ENCODE results near the gene TMCC2.
A peak's percentile ranks its signal among the peaks of the same experiment; 100 is the strongest.
"Not testable (repeated sequence)": the region's sequence is repeated elsewhere in the genome, so short reads cannot be mapped to it uniquely, and the experiment has no call there.

The TMCC2 gene, protein sequence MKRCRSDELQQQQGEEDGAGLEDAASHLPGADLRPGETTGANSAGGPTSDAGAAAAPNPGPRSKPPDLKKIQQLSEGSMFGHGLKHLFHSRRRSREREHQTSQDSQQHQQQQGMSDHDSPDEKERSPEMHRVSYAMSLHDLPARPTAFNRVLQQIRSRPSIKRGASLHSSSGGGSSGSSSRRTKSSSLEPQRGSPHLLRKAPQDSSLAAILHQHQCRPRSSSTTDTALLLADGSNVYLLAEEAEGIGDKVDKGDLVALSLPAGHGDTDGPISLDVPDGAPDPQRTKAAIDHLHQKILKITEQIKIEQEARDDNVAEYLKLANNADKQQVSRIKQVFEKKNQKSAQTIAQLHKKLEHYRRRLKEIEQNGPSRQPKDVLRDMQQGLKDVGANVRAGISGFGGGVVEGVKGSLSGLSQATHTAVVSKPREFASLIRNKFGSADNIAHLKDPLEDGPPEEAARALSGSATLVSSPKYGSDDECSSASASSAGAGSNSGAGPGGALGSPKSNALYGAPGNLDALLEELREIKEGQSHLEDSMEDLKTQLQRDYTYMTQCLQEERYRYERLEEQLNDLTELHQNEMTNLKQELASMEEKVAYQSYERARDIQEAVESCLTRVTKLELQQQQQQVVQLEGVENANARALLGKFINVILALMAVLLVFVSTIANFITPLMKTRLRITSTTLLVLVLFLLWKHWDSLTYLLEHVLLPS

DNA sequence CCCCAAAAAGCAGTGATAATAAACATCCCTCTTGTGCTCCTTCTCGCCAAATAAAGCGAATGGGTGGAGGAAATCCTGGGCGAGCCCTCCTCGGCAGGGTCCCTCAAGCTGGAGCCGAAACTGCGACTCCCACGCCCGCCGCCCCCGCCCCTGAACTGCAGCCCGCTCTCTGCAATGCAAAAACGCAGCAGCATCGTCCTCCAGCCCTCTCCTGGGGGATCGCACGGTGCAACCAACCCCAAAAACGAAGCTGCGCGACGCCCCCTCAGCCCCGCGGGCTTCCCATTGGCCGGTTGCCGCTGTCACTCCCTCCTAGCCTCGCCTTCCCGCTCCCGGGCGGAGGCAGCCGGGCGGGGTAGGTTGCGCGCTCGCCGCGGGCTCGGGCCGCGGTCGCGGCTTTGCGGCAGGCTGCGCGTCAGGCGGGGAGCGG lies at the start of gene TMCC2:
Gene TMCC2, plus strand, starts transcription at position 363 of the 430 bp plus-strand sequence. CDS start 619 bp downstream, outside the sequence.
- peak; percentile 54 for DNase-seq (ENCODE audit: low spot score)
- no peak for FAIRE-seq

DNA sequence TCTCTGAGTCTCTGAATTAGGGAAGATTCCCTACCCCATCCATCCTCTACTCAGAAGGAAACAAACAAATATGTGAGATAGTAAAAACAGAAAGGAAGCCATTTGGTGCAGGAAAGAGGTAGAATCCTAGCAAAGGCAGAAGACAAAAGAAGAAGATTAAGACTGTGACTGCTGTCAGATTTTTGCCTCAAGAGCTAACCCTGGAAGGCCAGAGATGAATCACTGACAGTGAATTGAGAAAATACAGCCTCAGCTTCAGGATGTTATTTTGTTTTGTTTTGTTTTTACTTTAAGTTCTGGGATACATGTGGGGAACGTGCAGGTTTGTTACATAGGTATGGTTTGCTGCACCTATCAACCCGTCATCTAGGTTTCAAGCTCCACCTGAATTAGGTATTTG lies 47.9 kb upstream of the TMCC2 start:
- FAIRE-seq: no peak
- no peak for DNase-seq (ENCODE audit: low spot score)

DNA sequence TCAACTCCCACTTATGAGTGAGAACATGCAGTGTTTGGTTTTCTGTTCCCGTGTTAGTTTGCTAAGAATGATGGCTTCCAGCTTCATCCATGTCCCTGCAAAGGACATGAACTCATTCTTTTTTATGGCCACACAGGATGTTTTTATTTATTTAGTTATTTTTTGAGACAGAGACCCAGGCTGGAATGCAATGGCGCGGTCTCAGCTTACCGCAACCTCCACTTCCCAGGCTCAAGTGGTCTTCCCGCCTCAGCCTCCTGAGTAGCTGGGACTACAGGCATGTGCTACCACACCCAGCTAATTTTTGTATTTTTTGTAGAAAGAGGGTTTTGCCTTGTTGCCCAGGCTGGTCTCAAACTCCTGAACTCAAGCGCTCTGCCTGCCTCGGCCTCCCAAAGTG lies 47.4 kb upstream of the TMCC2 start:
- not testable (repeated sequence) for DNase-seq (ENCODE audit: low spot score); FAIRE-seq

DNA sequence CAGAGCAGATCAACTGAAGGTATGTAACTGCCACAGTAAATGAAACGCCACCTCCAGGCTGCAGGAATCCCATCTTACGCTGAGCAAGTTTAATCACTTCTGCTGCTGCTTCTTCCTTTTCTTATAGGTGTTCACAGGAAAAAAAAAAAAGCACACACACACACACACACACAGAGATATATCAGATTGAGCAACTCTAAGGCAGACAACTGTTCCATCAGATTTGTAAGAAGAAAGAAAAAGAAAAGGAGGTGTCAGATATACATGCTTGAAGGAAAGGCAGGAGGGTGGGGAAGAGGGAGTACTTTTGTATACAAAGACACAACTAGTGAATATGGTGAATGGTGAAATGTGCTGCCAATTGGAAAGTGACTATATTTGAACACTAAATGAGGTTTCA lies 44.8 kb upstream of the TMCC2 start:
- DNase-seq (ENCODE audit: low spot score): no peak
- FAIRE-seq: no peak

DNA sequence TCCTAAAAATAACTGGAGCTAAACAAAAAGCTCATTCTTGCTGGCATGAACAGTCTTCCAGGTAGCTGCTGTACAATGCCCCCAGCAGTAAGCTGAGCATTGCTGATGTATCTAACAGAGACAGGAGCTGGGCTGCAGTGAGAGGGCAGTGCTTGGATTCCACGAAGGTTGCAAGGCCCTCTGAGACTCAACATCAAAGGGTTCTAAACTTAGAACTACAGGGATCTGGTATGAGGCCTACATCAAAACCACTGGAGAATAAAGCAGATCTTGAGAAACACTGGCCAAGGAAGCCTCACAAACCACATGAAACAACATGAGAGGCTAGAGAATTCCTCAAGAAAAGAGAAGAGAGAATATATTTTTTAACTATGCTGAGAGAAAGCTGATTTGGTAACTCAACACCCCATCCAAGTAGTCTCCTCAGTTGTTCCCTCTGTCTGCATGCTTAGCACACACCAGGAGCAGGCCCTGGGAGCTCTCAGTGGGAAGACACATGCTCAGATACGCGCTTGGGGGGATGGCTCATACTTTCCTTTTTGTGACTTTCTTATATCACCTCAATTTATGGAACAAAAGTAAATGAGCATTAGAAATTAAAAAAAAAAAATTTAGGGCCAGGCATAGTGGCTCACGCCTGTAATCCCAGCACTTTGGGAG lies 43.9 kb upstream of the TMCC2 start:
- FAIRE-seq: no peak
- DNase-seq (ENCODE audit: low spot score): no peak

DNA sequence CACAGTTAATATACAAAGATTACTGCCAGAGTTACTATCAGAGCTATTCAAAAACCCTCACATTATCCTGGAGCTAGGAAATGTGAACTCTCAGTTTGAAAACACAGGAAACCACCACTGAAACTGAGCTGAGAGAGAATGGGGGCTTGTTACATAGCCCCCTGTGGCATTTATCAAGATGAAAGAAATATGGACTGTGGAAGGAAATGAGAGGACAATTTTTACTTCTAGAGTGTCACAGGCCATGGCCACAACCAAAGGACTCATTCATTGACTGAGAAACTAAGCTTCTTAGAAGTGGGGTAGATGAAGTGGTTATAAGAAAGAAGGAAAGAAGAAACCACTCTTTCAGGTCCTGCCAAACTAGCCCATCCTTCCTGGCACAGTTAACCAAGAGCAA lies 41.6 kb upstream of the TMCC2 start:
- no peak for FAIRE-seq
- no peak for DNase-seq (ENCODE audit: low spot score)

DNA sequence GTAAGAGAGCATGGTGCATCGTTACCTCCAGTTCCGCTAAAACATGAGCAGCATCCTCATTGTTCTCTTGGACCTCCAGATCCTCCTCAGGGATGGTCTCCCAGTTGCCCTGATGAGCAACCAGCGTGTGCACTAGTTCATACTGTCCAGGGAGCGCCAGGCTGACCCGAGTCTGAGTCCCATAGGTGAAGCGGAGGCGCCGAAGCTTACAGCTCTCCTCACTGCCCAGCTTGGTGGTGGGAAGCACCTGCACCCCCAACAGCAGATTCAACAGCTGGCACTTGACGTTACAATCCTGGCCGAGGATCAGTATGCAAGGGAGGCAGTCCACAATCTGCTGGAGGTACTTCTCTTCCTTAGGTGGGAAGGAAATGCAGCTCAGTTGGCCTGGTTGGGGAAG lies 40.3 kb upstream of the TMCC2 start:
- FAIRE-seq (no peak), DNase-seq (ENCODE audit: low spot score) (no peak)

DNA sequence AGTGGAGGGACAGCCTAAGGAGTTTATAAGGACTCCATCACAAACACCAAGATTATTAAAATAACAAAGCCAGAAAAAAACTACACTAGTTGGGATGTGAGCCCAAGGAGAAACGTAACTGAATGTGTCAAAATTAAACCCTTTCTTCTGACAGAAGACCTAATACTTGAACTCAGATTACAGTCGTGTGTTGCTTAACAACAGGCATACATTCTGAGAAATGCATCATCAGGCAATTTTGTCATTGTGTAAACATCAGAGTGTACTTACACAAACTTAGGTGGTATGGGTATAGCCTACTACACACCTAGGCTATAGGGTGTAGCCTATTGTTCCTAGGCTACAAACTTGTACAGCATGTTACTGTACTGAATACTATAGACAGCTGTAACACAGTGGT lies 39.6 kb upstream of the TMCC2 start:
- no peak for FAIRE-seq
- DNase-seq (ENCODE audit: low spot score): no peak

DNA sequence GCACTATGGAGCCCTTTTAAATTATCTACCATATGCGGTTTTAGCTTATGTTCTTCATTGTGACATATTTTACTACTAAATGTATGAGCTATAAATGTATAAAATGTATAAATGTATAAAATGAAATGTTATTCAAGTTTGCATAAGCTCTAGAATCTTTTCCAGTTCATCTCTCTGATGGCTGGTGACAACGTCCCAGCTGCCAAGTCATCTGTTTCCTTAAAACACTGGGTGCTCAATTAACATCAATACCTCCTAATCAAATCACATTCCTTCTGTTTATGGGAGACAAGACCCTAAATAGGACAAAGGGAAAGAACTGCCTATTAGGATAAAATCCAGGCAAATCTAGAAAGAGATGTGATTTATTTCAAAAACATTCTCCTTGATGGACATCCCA lies 39.1 kb upstream of the TMCC2 start:
- no peak for FAIRE-seq
- no peak for DNase-seq (ENCODE audit: low spot score)

DNA sequence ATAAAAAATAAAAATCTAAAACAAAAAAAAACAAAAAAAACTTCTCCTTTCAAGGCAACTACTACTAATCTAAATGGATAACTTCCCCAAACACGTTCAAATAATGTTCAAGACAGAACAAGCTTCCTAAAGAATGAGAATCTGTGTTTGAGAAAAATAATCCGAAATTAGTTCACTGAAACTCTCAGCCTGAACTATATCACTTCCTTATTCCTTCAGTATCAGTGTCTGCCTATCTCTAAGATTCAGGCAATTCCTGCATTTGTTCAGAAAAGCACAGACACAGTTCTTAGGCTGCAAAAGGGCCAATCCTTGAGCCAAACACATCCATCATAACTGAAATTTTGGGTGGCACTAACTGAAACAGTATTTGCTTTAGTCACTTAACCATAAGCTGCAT lies 38.6 kb upstream of the TMCC2 start:
- DNase-seq (ENCODE audit: low spot score): no peak
- no peak for FAIRE-seq

DNA sequence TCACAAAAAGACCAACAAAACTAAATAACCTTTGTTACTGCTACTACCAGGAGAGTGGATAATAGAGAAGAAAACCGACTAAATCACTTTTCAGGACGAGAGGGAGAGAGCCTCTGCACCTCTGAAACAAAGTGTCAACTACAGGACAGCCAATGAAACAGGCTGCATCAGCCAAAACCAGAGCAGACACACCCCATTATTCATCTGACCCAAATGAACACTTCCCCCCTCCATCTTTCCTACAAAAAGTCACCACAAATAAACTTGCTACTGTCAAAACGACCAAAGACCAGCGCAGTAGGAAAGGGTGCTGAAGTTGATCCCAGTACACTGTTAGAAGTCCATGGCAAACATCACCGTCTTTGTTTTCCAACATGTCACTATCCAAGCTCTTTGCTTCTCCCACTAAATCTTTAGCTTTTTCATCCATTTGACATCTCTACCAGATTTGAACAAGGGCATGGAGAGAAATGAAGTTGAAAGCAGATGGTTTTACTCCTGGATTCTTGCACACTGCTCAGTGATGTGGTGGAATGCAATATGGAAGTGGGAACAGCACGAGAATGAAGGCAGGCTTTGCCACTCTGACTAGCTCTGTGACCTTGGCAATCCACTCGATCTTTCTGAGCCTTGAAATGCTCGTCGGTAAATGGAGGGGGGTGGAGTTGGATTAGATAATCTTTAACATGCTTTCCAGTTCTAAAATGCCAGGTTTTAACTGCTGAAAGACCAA lies 36.7 kb upstream of the TMCC2 start:
- FAIRE-seq (no peak), DNase-seq (ENCODE audit: low spot score) (no peak)

DNA sequence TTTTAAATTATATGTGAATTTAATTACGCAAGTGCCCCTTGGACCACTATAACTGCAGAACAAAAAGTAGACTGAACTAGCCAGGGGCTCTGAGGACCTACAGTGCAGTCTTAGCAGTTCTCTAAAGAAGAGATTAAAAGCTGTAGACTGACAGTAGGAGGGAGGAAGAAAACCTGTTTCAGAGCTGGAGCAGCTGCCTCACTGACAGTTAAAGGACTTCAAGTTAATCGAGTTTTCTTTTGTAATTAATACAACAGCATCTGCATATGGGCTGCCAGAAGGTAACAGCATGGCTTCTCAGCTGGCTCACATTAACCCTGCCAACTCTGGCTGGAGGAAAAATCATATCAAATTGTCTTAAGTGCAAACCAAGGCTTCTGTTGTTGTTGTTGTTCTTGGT lies 36.1 kb upstream of the TMCC2 start:
- DNase-seq (ENCODE audit: low spot score) (no peak), FAIRE-seq (no peak)

DNA sequence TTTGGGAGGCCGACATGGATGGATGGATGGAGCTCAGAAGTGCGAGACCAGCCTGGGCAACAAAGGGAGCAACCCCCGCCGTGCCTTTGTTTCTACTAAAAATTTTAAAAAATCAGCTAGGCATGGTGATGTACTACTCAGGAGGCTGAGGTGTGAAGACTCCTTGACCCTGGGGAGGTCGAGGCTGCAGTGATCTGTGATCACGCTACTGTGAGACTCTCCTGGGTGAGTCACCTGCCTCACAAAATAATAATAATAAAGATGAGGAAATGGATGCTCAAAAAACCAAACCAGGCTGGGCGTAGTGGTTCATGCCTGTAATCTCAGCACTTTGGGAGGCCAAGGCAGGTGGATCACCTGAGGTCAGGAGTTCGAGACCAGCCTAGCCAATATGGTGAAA lies 35.5 kb upstream of the TMCC2 start:
- no peak for DNase-seq (ENCODE audit: low spot score)
- no peak for FAIRE-seq

DNA sequence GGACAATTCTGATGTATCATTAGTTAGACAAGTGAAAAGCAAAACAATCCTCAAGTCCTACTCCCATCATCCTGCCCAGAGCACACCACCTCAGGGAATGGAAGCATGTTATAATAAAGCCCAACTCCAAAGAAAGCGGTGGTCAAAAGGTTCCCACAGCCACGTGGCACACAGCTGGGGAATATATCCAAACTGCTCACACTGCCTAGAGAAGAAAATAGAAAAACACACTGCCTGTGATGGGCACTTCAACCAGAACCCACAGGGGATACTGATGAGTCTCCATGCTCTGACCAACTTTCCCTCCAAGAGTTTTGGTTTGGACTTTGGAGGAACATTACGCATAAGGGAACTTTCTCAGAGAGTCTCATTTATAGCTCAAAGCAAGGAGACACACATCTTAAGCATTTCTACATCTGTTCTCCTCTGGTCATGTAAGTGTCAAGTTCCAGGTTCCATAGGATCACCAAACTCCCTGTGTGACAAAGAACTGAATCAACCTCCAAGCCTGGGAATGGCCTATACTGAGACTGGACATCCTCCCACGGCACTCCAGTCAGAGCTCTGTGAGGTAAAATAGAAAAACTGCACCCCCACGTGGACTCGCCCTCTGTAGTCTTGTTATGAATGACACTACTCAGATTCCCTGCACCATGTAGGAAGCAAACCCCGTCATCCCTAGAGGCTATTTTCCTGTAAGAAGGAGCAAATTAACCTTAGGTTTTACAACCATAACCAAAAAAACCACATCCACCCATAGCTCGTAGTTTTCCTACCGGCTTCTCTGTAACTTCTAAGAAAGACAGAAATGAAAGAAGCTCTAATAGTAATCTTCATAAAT lies 28.4 kb upstream of the TMCC2 start:
- DNase-seq (ENCODE audit: low spot score) (no peak), FAIRE-seq (no peak)

DNA sequence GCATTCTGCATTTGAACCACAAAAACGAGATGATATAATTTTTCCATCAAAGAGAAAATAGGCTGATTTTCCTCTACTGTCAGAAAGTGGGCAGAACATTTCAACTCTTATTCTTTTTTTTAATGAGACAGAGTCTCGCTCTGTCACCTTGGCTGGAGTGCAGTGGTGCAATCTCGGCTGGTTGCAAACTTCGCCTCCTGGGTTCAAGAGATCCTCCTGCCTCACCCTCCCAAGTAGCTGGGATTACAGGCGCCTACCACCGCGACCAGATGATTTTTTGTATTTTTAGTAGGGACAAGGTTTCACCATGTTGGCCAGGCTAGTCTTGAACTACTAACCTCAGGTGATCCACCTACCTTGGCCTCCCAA lies 27.8 kb upstream of the TMCC2 start:
- FAIRE-seq (no peak), DNase-seq (ENCODE audit: low spot score) (no peak)

DNA sequence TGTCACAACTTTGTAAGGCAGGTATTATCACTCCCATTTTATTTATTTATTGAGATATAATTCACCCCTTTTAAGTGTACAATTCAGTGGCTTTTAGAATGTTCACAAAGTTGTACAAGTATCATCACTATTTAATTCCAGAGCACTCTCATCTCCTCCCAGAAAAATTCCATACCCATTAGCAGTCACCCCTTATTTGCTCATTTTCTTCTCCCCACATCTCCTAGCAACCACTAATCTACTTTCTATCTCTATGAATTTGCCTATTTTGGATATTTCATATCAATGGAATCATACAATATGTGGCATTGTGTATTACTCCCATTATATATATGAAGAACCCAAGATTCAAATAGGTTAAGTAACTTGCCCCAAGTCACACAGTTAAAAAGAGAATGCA lies 23.2 kb upstream of the TMCC2 start:
- FAIRE-seq (no peak), DNase-seq (ENCODE audit: low spot score) (no peak)

DNA sequence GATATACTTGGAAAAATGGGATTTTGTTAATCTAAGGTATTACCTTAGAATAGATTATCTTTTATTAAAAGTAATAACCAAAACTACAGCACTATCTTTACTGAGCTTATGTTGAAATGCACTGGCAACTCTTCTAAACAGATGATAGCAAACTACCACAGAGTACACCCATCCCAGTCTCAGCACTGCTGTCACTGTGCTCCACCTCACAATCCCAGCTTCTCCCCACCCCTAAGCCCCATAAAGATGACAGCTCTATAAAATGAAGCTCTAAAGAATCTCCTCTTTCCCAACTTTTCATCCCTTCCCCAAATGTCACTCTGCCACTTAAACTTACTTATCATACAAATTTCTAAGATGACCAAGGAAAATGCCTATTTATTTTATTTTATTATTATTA lies 22.7 kb upstream of the TMCC2 start:
- no peak for FAIRE-seq
- no peak for DNase-seq (ENCODE audit: low spot score)

DNA sequence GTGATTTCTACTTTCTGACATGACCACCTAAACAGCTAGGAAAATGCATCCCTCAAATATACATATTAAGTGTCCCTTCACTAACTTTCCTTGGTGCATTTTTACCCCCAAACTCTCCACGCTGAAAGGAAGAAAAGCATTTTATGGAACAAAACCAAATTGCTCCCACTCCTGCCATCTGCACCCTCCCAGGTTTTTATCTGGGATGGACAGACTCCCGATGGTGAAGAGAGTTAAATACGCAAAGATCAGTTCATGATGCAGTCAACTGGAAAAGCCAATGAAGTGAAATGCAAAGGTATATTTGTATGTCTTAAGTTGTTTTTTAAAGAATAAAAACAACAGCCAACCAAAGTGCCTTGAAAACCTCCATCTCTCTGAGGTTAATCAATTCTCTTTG lies 18.9 kb upstream of the TMCC2 start:
- no peak for DNase-seq (ENCODE audit: low spot score)
- FAIRE-seq: no peak

DNA sequence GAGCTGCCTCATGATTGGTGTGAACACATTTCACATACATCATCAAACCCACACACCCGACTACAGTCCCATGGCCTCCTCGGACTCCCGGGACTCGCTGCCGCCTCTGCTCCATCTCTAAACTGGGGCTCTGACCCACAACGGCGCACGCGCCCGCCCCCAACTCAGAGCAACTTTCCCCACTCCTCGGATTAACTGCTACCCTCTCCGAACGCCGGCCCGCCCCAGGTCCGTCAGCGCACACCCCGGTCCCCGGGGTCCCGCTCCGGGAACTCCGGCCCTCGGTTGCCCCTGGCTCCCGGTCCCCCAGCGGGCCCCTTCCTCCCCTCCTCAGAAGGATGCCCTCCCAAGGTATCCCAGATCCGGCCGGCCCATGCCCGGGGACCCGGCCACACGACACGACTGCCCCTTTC lies 17.0 kb upstream of the TMCC2 start:
- DNase-seq (ENCODE audit: low spot score) (no peak), FAIRE-seq (no peak)

DNA sequence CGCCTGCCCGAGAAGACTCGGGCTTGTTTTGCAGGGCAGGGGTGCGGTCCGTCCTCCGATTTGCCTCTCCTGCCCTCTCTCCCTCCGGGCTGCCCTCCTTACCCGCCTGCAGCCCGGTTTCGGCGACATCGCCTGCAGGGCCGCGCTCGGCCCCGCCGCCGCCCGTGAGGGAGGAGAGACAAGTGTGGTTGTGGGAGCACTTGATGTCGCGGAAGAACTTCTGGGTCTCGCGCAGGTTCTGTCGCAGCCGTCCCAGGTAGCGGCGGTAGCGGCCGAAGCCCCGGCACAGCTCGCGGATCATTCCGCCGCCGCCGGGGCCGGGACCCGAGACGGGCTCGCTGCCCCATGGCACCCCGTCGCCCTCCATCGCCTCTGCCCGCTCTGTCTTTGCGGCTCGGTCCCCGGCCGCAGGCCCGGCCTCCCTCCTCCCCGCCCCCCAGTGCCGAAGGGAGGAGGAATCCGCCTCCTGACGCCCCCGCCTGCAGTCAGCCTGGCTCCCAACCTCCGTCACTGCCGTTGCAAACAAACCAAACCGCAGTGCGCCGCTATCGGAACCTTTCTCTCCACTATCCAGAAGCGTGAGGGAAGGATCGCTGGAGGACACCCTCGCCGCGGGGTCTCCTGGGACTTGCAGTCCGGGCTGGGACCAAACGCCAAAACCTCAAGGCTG lies 16.4 kb upstream of the TMCC2 start, which contains the start of gene DSTYK:
Gene DSTYK, minus strand, starts transcription at position 534 of the 670 bp plus-strand sequence. Its CDS starts 167 bp downstream, at position 367.
- DNase-seq (ENCODE audit: low spot score) (peak; percentile 88), FAIRE-seq (peak; percentile 37)

Measured in RCC 7860 (cell line).